GM21619 (cell line): ENCODE data around the gene COTL1.

Source experiments
- ATAC-seq: cut with Tn5 transposase; IDR thresholded peaks from one replicate; pipeline ENCODE4 v1.9.1; 2021; ENCODE audit not compliant: unreplicated experiment

Gene COTL1, protein sequence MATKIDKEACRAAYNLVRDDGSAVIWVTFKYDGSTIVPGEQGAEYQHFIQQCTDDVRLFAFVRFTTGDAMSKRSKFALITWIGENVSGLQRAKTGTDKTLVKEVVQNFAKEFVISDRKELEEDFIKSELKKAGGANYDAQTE

DNA sequence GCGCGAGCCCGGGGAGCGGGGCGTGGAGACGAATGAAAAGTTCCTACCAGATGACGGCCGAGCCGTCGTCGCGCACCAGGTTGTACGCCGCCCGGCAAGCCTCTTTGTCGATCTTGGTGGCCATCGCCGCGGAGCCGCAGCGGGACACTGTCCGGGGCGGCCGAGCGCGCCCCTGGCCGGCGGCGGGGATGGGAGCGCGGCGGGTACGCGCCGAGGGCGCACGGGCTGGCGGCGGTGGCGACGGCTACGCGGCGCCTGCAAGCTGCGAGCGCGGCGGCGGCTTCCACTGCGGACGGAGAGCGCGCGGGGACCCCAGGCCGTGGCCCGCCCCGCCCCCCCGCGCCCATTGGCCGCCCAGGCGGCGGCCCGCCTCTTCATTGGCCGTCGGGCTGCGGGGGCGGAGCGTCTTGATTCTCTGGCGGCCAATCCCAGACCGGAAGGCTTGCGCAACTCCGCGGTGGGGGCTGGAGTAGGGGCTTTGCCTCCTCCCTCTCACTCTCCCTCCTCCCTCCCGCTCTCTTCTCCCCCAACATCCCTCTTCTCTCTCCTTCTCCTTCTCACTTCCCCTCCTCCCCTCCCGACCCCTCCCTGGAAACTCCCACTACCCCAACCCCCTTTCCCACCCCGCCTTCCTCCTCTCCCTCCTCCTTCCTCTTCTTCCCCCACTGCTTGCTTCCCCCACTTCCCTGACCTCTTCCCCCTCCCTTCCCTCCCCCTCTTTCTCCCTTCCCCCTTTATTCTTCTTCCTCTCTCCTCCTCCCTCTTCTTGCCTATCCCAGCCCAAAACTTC, at the start of gene COTL1:
Gene COTL1 (minus strand): TSS at position 288 of the 790 bp plus-strand sequence. CDS start 164 bp downstream, at position 124.
- ATAC-seq = peak; percentile 71

DNA sequence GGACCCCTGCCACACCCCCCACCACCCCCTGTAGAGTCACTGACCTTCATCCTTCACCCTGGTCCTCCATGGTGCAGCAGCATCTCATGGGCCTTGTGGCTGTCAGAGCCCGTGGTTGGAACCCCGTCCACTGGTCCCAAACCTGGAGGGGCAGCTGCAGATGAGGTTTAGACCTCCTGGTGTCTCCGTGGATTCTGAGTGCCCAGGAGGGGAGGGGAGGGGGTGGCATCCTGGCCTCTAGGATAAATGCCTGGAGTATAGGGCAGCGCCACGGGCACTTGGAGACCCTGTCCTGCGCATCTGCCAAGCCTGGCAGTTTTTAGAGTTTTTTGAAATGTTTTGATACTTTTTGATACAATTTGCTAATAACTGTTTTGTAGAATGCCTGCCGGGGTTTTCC, 48.0 kb upstream of the COTL1 start:
- no peak for ATAC-seq

DNA sequence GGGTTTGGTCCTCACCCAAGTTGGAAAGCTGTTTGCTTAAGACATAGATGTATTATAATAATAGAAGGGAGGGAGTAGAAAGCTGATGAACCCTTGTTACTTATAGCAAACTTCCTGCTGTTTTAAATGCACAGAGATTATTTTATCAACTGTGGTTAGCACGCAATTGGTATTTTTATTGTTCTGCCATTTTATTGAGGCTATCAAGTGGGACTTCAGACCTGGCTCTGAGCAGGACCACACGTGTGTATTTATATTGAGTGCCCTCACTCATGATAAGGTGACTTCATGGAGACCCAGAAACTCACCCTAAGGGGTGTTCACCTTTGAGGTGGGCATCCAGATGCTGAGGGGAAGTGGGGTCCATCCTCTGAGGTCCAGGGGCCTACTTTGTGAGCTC, 47.5 kb upstream of the COTL1 start:
- no peak for ATAC-seq

DNA sequence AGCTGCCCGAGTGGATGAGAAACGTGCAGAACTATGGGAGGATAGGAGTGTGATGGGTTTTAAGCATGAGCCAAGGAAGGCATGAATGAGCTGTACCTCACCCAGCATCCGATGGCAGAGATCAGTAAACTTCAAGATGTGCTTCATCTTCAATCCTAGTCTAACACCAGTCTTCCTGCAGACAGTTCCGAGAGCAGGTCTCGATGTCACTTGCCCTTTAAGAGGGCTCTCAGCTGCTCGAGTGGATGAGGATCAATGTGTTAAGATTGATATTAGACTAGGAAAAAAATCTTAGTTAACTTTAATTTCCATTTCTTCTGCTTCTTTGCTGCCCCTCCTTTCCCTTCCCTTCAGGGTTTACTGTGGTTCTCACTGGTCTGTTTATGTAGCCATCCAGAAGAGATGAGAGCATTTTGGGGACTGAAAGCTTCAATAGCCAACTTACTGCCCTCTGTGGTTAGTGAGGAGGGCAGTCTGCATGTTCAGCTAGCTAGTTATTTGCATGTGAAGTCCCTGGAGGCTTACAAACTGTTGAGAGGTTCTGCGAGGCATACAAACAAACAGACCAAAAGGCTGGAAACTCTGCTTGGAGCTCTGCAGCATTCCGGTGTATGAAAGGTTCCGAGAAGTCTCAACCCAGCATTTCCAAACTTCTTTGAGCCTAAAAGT, 45.7 kb upstream of the COTL1 start:
- peak; percentile 89 for ATAC-seq

DNA sequence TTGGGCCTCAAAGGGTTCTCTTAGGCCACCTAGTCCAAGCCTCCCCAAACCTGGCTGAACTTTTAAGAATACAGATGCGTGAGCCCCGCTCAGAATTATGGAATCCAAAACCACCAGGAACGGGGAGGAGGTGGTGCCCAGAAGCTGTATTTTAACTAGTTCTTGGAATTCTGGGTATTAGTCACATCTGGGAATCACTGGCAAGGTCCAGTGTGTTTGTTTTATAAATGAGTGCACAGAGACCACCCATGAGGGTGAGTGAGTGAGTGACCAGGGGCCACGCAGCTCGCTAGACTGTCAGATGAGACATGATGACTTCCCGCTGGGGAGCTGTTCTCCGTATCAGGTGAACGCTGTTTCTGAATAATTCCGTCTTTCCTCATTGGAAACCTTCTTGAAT, 44.6 kb upstream of the COTL1 start:
- ATAC-seq = no peak

DNA sequence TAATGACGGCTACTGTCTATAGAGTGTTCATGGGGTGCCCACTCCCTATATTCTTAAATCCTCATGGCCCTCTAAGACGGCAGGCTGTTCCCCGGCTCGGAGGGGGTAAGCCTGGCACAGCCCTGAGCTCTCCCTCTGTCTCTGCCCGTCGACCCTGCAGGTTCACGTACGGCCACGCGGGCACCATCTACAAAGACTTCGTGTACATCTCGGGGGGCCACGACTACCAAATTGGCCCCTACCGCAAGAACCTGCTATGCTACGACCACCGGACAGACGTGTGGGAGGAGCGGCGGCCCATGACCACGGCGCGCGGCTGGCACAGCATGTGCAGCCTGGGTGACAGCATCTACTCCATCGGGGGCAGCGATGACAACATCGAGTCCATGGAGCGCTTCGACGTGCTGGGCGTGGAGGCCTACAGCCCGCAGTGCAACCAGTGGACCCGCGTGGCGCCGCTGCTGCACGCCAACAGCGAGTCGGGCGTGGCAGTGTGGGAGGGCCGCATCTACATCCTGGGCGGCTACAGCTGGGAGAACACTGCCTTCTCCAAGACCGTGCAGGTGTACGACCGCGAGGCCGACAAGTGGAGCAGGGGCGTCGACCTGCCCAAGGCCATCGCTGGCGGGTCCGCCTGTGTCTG, 43.7 kb upstream of the COTL1 start:
- ATAC-seq = no peak

DNA sequence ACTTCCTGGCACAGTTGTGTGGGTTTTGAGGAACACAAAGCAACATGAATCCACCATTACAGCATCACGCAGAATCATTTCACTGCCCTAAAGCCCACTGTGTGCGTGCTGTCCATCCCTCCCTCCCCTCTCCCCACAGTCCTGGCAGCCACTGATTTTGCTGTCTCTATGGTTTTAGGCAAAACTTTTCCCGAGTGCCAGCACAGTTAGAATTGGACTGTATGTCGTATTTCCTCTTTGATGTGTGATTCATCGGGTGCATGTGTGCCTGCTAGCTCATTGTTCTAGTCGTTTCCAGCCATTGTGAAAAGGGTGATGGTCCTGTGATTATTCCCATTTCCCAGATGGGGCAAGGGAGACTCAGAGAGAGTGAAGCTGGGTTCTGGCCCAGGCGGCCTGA, 43.1 kb upstream of the COTL1 start:
- no peak for ATAC-seq

DNA sequence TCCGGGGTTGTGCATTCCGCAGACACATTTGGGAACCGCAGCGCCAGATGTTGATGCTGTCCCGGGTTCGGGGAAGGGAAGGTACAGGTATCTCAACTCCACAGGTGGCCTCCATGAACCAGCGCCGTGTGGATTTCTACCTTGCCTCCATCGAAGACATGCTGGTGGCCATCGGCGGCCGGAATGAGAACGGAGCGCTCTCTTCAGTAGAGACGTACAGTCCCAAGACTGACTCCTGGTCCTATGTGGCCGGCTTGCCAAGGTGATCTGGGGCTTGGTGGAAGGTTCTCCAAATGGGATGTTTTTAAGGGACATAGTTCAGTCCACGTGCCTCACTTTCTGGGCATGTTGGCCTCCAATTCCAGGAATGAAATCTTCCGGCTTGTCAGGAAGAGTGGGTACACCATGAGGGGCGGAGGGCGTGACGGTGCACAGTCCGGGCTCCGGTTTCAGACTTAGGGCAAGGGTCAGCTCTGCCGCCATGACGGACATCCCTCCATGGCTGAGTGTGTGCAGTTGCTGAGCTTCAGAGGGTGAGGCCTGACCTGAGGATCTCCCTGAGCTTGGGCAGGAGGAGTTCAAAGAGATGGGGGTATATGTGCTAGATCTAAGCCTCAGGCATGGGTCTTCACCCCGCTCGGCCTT, 41.9 kb upstream of the COTL1 start:
- no peak for ATAC-seq

DNA sequence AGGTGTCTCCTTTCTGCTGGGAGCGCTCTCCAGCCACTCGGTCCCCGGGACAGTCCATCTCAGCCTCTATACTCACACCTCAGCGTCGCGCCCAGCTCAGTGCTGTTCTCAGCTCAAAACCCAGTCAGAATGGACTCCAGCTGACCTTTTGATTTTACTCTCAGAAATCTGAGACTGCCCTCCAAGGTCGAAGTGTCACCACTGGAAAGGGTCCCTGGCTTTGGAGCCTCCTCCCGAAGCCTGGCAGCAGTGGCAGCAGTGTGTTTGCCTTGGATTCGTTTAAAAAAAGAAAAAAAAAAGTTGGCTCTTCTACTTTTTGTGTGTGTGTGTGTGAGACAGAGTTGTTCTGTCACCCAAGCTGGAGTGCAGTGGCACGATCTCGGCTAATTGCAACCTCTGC, 40.8 kb upstream of the COTL1 start:
- no peak for ATAC-seq

DNA sequence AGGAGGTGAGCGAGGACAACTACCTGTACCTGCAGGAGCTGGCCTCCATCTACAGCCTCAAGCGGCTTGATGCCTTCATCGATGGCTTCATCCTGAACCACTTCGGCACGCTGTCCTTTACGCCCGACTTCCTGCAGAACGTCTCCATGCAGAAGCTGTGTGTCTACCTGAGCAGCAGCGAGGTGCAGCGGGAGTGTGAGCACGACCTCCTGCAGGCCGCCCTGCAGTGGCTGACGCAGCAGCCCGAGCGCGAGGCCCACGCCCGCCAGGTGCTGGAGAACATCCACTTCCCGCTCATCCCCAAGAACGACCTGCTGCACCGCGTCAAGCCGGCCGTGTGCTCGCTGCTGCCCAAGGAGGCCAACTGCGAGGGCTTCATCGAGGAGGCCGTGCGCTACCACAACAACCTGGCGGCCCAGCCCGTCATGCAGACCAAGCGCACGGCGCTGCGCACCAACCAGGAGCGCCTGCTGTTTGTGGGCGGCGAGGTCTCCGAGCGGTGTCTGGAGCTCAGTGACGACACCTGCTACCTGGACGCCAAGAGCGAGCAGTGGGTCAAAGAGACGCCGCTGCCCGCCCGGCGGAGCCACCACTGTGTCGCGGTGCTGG, 39.5 kb upstream of the COTL1 start:
- no peak for ATAC-seq

DNA sequence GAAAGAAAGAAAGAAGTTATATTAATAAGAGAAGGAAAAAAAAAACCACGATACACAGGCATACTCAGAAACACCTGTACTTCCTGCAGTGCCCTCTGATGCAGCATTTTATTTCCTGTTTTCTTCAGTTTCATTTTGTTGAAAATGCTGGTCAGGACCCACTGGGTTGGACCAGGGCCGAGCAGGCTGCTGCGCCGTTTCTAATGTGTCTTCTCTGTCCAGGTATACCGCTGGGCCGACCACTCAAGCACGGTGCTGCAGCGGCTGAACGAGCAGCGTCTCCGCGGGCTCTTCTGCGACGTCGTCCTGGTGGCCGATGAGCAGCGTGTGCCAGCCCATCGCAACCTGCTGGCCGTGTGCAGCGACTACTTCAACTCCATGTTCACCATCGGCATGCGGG, 38.8 kb upstream of the COTL1 start:
- no peak for ATAC-seq

DNA sequence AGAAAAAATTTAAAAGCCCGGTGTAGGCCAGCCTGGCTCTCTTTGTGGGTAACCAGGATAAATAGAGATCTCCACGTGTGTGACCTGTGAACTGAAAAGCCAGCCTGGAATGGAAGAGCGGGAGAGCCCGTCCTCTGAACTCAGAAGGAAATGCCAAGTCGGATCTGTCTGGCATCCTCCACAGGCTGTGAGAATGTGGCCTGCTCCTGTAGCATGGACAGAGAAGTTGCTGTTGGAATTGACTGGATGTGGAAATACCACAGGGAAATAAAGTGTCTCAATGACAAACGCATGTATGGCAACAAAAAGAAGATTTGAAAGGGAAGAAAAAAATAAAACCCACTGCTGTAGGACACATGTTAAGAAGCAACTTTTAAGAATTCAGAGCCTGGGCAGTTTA, 37.1 kb upstream of the COTL1 start:
- no peak for ATAC-seq

DNA sequence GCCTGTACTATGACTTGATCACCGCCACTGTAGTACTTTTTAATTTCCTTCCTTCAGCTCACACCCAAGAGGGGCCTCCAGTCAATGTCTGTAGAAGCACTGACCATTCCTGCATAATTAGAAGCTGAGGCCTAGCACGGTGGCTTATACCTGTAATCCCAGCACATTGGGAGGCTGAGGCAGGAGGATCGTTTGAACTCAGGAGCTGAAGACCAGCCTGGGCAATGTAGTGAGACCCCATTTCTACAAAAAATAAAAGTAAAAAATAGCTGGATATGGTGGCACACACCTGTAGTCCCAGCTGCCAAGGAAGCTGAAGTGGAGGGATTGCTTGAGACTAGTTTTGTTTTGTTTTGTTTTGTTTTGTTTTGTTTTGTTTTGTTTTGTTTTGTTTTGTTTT, 36.4 kb upstream of the COTL1 start:
- ATAC-seq = no peak

DNA sequence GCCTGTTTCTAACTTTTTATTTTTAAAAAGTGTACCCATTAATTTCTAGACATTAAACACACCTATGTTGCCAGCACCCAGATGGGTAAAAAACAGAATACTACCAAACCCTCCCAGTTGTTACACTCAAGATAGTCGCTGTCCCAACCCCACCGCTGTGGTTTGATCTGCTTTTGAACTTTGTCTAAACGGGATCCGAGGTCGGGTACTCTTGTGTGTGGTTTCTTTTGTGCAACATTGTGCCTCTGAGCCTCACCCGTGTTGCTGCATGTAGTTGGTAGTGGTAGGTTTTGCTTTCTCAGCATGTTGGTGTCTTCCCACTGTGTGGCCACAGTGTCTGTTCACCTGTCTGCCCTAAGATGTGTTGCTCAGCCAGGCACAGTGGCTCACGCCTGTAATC, 34.7 kb upstream of the COTL1 start:
- no peak for ATAC-seq

DNA sequence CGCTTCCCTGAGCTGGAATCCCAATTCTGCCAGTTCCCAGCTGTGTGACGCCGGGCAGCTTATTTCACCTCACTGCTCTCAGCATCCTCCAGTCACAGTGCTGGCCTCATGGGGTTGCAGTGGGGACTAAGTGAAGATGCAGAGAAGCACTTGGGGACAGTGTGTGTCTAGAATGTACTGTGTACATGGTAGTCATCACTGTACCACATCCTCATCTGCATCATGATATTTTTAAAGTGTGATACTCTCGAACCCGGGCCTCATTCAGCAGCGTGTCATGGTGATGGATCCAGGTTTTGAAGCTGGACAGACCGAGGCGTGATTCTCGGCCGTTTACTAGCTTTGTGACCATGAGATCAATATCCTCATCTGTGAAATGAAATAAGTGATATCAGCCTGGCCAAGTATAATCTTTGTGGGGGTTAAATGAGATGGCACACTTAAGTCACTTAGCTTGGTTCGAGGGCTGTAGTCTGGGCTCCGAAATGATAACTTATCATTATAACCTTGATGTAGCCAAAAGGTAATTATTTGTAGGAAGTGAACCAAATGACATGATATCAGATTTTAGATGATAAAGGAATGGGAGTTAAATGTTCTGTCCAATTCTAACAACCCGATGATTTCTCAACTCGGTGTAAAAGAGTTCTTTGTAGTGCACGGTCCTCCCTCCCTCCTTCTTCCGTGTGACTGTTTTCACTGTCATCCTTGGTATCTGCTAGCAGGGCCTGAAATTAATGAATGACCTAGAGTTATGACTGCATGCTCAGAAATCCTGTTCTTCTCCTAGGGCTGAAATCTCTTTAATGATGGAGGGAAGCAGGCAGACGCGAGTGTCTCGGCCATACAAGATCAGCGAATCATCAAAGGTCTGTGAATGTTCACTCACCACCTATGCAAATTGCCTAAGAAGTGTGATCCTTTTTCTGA, 32.4 kb upstream of the COTL1 start:
- ATAC-seq = no peak

DNA sequence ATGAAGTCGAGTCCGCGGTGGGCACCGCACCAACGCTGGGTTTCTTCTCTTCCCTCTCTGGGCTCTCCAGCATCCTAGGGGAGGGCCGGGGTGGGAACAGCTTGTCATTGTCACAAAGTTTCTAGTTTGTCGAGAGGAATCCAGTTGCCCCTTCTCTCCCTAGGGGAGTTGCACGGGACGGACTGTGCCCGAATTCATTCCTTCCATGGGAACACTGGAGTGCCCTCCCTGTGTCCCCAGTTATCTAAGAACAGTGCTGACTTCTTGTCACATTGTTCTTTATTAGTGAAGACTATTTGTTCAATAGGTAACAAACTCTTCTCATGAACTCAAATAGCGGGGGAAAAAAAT, 31.6 kb upstream of the COTL1 start:
- no peak for ATAC-seq

DNA sequence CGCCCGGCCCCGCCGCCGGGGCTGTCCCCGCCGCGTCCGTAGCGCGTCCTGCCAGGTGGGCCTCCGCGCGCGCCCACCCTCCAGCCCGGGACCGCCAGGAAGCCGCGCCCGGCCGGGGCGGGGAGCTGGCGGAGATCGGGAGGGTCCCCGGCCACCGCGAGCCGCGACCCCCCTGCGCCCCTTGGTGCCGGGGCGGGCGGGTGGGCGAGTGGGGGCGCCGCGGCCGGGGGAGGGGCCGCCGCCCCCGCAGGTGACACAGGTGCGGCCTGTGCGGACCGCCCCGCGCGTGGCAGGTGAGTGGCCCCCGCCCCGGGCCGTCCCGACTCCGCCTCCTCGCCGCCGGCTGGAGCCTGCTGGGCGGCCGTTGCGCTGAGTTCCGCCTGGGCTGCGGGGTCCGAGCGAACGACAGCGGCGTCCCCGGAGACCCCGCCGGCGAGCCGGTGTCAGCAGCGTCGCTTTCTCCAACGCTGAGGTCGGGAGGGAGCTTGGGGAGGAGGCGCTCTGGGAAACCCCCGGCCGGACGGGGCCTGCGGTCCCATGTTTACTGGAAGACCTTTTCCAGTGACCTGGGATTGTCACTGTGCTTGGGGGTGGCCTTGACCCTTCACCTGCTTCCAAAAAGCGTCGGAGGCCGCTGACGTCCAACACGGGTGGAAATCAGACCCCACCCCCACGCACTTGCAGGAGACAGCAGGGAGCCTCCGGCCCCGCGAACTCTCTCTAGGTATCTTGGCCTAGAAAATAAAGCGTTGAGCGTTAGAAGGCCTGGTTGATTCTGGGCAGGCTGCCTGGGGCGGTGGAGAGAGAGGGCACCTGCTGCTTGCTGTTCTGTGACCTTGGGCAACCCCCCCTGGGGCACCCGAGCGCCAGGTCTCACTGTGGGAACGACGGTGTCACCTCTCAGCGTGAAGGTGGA, 31.0 kb upstream of the COTL1 start:
- ATAC-seq = peak; percentile 58

DNA sequence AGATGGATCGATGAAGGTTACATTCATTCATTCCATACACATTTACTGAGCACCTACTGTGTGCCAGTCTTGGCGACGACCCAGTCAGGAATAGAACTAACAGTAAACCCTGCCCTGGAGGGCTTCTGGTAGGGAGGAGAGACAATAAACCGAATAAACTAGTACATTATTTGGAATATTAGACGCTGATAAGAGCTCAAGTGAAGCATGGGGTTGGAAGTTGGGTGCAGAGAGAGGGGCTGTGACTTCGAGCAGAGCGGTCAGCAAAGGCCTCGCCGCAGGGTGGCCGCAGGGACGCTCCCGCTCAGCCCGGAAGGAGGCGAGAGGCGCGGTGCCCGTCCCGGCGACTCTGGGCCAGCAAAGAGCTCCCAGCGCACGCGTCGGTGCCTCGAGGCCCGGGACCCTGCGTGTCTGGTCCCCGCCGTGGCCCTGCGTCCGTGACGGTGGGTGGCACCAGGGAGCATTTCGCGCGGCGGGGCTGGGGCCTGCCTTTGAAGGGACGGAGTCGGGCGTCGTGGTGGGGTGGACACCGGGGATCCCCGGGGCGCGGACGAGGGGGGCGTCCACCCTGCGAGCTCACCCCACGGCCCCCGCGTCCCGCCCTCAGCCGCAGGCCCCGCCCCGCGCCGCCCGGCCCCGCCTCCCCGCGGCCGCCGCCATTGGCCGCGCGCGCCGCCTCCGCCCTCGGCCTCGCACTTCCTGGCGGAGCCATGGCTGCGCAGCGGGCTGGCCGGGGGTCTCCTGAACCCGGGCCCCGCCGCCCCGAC, 30.1 kb upstream of the COTL1 start, which contains the start of gene KLHL36:
Gene KLHL36 (plus strand): TSS at position 684 of the 767 bp plus-strand sequence. CDS start 2,357 bp downstream, outside the sequence.
- peak; percentile 79 for ATAC-seq
